ENCODE results near the gene FBXO44.
"Not testable (repeated sequence)": the region's sequence is repeated elsewhere in the genome, so short reads cannot be mapped to it uniquely, and the experiment has no call there.

Gene FBXO44, protein sequence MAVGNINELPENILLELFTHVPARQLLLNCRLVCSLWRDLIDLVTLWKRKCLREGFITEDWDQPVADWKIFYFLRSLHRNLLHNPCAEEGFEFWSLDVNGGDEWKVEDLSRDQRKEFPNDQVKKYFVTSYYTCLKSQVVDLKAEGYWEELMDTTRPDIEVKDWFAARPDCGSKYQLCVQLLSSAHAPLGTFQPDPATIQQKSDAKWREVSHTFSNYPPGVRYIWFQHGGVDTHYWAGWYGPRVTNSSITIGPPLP

DNA sequence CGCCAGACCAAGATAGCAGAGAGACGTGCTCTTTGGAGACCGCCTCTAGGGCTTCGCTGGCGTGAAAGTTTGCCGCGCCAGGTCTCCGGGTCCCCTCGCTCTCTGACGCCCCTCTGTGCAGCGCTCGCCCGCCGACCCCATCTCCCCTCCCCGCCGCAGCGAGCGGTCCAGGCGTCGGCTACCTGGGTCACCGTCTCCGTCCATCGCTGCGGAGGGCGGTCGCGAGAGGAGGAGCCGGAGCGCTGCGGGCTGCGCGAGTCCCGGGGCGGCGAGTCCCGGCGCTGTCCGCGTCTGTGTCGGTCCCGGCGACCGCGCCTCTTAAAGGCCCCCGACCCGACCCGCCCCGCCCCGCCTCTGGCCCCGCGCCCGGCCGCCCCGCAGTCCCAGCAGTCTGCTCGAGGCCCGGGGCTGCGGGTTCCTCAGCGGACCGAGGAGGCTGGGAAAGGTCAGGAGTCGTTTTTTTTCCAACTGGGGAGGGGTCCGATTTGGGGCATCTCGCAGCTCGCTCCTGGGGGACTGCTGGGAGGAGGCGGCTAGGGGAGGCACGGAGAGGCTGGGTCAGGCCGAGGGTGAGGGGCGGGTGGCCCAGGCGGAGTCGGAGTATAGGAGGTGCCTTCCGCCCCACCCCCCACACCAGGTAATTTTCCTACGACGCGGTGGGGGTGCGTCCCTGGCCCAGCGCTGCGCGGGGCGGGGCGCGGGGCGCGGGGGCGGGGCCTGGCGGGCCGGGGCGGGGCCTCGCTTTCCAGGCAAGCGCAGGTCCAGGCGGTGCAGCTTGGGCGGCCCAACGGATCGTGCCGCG lies at the start of gene FBXO44, which contains the start of gene FBXO2:
Gene FBXO44, plus strand, starts transcription at position 741 of the 802 bp plus-strand sequence. CDS start 959 bp downstream, outside the sequence.
Gene FBXO2, minus strand, starts transcription at position 293 of the 802 bp plus-strand sequence. Its CDS starts 89 bp downstream, at position 204.
- no peaks in the 10 kb centered on the region for H3K9me3 Mint-ChIP-seq
- H3K27me3 Mint-ChIP-seq (ENCODE audit: low read depth, poor library complexity), result peaks cover 67% of the 10 kb centered on the region
- TF ChIP-seq, protein P1, sequence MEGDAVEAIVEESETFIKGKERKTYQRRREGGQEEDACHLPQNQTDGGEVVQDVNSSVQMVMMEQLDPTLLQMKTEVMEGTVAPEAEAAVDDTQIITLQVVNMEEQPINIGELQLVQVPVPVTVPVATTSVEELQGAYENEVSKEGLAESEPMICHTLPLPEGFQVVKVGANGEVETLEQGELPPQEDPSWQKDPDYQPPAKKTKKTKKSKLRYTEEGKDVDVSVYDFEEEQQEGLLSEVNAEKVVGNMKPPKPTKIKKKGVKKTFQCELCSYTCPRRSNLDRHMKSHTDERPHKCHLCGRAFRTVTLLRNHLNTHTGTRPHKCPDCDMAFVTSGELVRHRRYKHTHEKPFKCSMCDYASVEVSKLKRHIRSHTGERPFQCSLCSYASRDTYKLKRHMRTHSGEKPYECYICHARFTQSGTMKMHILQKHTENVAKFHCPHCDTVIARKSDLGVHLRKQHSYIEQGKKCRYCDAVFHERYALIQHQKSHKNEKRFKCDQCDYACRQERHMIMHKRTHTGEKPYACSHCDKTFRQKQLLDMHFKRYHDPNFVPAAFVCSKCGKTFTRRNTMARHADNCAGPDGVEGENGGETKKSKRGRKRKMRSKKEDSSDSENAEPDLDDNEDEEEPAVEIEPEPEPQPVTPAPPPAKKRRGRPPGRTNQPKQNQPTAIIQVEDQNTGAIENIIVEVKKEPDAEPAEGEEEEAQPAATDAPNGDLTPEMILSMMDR (IDR thresholded peaks at IDR 0.05), result no peak
- peak within 1 kb of the TSS; percentile 76 for H3K4me3 Mint-ChIP-seq
- peaks cover 30% of the 10 kb centered on the region for H3K4me1 Mint-ChIP-seq
- no peaks in the 10 kb centered on the region for H3K36me3 Mint-ChIP-seq (ENCODE audit: low read depth)
- DNase-seq, result peak; percentile 72
- H3K27ac Mint-ChIP-seq, result no peak within 1 kb of the TSS

DNA sequence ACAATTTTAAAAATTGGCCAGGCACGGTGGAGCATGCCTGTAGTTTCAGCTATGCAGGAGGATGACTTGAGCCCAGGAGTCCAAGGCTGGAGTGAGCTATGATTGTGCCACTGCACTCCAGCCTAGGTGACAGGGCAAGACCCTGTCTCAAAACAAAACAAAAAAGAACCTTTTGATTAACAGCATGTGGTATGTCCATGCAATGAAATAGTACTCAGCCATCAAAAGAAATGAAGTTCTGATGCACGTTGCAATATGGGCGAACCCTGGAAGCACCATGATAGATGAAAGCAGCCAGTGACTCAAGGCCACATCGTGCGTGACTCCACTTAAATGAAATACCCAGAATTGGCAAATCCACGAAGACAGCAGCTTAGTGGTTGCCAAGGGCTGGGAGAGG lies 47.9 kb upstream of the FBXO44 start:
- TF ChIP-seq, protein P1 (IDR thresholded peaks at IDR 0.05), result no peak
- Mint-ChIP-seq H3K9me3 (peaks cover 31% of the 10 kb centered on the region), H3K27ac (no peak overlapping the region), H3K36me3 (ENCODE audit: low read depth) (no peaks in the 10 kb centered on the region), H3K4me1 (peaks cover 9% of the 10 kb centered on the region), H3K4me3 (no peak overlapping the region), H3K27me3 (ENCODE audit: low read depth, poor library complexity) (peaks cover 33% of the 10 kb centered on the region)
- no peak for DNase-seq

DNA sequence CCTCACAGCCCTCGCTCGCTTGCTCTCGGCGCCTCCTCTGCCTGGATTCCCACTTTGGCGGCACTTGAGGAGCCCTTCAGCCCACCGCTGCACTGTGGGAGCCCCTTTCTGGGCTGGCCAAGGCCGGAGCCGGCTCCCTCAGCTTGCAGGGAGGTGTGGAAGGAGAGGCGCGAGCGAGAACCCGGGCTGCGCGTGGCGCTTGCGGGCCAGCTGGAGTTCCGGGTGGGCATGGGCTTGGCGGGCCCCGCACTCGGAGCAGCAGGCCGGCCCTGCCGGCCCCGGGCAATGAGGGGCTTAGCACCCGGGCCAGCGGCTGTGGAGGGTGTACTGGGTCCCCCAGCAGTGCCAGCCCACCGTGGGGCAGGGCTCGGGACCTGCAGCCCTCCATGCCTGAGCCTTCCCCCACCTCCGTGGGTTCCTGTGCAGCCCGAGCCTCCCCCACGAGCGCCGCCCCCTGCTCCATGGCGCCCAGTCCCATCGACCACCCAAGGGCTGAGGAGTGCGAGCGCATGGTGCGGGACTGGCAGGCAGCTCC lies 46.0 kb upstream of the FBXO44 start:
- peaks cover 31% of the 10 kb centered on the region for H3K9me3 Mint-ChIP-seq
- not testable (repeated sequence) for DNase-seq; H3K36me3 Mint-ChIP-seq (ENCODE audit: low read depth); H3K27ac Mint-ChIP-seq; H3K4me3 Mint-ChIP-seq; H3K4me1 Mint-ChIP-seq
- peaks cover 36% of the 10 kb centered on the region for H3K27me3 Mint-ChIP-seq (ENCODE audit: low read depth, poor library complexity)

DNA sequence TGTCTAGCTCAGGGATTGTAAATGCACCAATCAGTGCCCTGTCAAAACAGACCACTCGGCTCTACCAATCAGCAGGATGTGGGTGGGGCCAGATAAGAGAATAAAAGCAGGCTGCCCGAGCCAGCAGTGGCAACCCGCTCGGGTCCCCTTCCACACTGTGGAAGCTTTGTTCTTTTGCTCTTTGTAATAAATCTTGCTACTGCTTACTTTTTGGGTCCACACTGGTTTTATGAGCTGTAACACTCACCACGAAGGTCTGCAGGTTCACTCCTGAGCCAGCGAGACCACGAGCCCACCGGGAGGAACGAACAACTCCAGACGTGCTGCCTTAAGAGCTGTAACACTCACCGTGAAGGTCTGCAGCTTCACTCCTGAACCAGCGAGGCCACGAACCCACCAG lies 45.3 kb upstream of the FBXO44 start:
- H3K27ac Mint-ChIP-seq; H3K4me3 Mint-ChIP-seq; DNase-seq; H3K36me3 Mint-ChIP-seq (ENCODE audit: low read depth); H3K4me1 Mint-ChIP-seq: not testable (repeated sequence)
- peaks cover 34% of the 10 kb centered on the region for H3K27me3 Mint-ChIP-seq (ENCODE audit: low read depth, poor library complexity)
- peaks cover 31% of the 10 kb centered on the region for H3K9me3 Mint-ChIP-seq

DNA sequence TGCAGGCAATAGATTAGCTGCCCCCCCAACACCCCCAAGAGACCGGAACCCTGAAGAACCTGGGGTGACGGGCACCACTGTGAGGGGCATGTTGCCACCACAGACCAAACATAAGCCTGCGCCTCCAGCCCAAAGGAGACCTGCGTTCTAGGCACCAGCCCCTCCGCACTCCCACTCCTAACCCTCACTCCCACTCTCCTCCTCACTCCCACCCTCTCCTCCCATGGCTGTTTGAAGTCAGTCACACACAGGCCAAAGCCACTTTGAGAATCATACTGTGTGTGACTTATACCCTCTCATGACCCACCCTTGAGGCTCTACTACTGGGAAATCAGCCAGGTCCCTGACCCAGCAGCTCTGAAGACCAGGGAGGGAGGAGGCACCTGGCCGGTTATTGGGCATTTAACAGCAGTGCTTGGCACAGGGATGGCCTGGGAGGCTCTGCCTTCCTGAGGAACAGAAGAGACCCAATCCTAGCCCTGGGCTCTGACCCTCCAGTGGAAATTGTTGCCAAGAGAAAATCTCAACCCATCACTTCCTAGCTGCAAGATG lies 44.0 kb upstream of the FBXO44 start:
- DNase-seq, result no peak
- H3K27ac Mint-ChIP-seq, result no peak overlapping the region
- TF ChIP-seq, protein P1 (IDR thresholded peaks at IDR 0.05), result no peak
- peaks cover 29% of the 10 kb centered on the region for H3K9me3 Mint-ChIP-seq
- H3K4me3 Mint-ChIP-seq, result no peak overlapping the region
- no peaks in the 10 kb centered on the region for H3K36me3 Mint-ChIP-seq (ENCODE audit: low read depth)
- peaks cover 6% of the 10 kb centered on the region for H3K4me1 Mint-ChIP-seq
- H3K27me3 Mint-ChIP-seq (ENCODE audit: low read depth, poor library complexity), result peaks cover 38% of the 10 kb centered on the region

DNA sequence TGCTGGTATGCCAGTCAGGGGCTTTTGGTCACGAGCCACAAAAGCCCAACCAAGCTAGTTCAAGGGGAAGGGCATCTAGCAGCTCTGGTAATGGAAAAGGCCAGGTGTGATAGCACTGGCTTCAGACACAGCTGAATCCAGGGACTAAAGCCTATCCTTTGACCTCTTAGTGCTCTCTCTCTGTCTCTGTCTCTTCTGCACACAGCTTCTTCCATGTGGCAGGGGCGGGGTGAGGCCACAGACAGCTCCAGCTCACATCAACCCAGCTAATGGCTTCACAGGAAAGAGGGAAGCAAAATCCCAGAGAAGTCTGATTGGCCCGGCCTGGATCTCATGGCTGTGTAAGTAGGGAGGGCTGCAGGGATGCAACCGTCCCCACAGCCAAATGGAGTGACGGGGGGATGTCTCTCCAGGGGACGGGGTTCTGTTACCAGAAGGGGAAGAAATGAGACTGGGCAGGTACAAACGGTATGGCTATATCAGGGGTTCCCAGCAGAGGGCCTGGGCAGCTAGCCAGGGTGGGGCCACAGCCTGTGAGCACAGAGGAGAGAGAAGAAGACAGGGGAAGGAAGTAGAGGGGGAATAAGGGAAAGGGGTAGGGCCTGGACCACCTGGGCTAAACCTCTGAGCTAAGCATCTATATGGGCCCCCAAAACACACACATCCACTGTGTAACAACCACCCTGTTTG lies 42.9 kb upstream of the FBXO44 start:
- TF ChIP-seq, protein P1 (IDR thresholded peaks at IDR 0.05), result no peak
- Mint-ChIP-seq H3K36me3 (ENCODE audit: low read depth) (no peaks in the 10 kb centered on the region), H3K4me3 (no peak overlapping the region), H3K27me3 (ENCODE audit: low read depth, poor library complexity) (peaks cover 35% of the 10 kb centered on the region), H3K27ac (no peak overlapping the region), H3K4me1 (peaks cover 6% of the 10 kb centered on the region), H3K9me3 (peaks cover 18% of the 10 kb centered on the region)
- no peak for DNase-seq
